NB4 (cell line): ENCODE data around the gene RTCA.

Experiments used
- CTCF ChIP-seq: IDR thresholded peaks from one replicate; pipeline ENCODE4 v1.5.1; 2012; ENCODE audit warnings: low read depth, low read length
- POLR2A ChIP-seq: IDR thresholded peaks from 2 replicates; pipeline ENCODE4 v1.6.1; 2011; ENCODE audit warnings: mild to moderate bottlenecking; ENCODE audit not compliant: insufficient read length; ENCODE audit errors: extremely low read depth

- TF ChIP-seq CTCF = no peak
- TF ChIP-seq POLR2A = no peak
Measured at GRCh38 chr1:100321100-100321493, 55.1 kb downstream of the RTCA start.
